ENCODE measurements around the gene ARHGAP22.

- TF ChIP-seq CTCF (IDR thresholded peaks at IDR 0.05) (no peak), REST (IDR thresholded peaks at IDR 0.05; ENCODE audit: insufficient read depth in 1 of 2, low read depth in 2 of 2, low read length in 1 of 2) (no peak), POLR2AphosphoS5 (IDR thresholded peaks at IDR 0.05; ENCODE audit: low read depth, low read length) (no peak)
Observed at GRCh38 chr10:48523212-48523819, 81.6 kb downstream of the ARHGAP22 start.
